AG08396 (cell line): ENCODE data around the gene KHK.
"Not testable (repeated sequence)": the region's sequence is repeated elsewhere in the genome, so short reads cannot be mapped to it uniquely, and the experiment has no call there.

Source experiments
- DNase-seq: peaks from one replicate; pipeline ENCODE4 v3.0.0; 2012; ENCODE audit warnings: low spot score, mixed read lengths

Gene KHK

GRCh38 chr2:27059141-27059820 lies 27.3 kb upstream of the KHK start:
- no peak for DNase-seq

- no peak for DNase-seq
These were observed 26.2 kb upstream of the KHK start for GRCh38 chr2:27060323-27060722.

DNA sequence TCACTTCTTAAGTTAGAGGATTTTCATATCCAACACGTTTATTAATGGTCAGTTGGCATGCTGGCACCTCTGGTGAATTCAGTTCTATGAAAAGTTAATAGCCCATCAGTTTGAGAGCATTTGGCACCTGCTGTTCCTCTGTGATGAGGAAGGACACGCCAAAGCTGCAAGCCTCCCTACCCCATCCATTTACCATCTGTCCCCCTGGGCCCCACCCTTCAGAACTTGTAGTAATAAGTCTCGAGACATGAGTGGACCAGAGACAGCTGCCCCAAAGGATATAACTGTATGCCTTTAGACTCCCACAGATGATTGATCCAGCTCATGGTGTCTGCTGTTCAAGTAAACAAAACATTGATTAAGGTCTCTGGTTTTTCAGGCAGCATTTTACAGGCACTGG lies 21.4 kb upstream of the KHK start:
- DNase-seq = no peak

GRCh38 chr2:27067385-27067784 lies 19.2 kb upstream of the KHK start:
- no peak for DNase-seq

- DNase-seq = no peak
These were observed 17.1 kb upstream of the KHK start for GRCh38 chr2:27069436-27069835.

GRCh38 chr2:27069961-27070618 lies 16.5 kb upstream of the KHK start:
- no peak for DNase-seq

DNA sequence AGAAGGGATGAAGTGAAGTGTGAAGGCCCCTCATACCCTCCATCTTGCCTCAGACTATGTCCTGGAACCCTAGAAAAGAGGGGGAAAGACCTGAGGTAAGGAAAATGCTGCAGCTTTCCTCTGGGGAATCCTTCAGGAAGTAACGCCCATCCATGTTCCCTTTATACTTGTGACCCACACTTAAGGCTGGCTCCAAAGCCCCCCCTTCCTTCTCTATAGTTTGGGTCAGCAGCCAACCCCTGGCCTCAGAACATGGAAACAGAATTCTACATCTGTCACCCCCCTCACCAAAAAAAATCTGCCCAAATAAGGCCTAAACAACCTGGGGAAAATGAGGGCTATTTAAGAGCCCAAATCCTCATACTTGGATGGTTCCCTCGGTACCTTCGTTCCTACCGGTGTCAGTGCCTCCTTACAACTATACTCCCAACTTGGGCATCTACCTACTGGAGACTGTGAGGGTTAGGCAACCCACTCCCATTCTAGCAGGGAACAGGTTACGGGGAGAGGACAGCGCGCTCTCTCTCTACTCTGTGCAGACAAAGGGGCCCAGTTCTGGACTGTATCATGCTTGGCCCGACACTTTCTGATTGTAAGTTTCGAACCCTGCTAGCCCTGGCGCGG lies 15.8 kb upstream of the KHK start:
- no peak for DNase-seq

- DNase-seq = peak; percentile 97
These were observed 15.1 kb upstream of the KHK start, which contains the start of gene OST4 for GRCh38 chr2:27071277-27071989. Gene OST4 (minus strand): TSS chr2:27071654.

- DNase-seq = peak; percentile 48
These were observed 14.4 kb upstream of the KHK start for GRCh38 chr2:27071990-27072830.

DNA sequence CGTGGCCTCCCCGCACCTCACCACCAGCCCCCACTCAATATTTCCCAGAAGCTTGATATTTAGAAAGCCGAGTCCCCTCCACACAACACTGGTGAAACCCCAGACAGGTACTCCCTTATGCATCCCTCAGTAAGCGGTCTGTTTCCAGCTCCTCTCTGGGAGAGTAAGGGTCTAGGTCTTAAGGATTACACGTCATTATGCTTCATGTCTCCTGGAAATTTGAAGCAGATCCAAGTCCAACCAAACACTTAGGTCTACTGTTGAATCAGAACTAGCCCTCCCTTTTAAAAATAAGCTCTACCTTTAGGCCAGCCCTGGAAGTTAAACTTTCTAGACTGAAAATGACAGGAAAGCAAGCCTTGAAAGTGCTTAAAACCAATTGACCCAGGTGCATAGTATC lies 13.7 kb upstream of the KHK start:
- no peak for DNase-seq

GRCh38 chr2:27073782-27074181 lies 12.8 kb upstream of the KHK start:
- DNase-seq = no peak

DNA sequence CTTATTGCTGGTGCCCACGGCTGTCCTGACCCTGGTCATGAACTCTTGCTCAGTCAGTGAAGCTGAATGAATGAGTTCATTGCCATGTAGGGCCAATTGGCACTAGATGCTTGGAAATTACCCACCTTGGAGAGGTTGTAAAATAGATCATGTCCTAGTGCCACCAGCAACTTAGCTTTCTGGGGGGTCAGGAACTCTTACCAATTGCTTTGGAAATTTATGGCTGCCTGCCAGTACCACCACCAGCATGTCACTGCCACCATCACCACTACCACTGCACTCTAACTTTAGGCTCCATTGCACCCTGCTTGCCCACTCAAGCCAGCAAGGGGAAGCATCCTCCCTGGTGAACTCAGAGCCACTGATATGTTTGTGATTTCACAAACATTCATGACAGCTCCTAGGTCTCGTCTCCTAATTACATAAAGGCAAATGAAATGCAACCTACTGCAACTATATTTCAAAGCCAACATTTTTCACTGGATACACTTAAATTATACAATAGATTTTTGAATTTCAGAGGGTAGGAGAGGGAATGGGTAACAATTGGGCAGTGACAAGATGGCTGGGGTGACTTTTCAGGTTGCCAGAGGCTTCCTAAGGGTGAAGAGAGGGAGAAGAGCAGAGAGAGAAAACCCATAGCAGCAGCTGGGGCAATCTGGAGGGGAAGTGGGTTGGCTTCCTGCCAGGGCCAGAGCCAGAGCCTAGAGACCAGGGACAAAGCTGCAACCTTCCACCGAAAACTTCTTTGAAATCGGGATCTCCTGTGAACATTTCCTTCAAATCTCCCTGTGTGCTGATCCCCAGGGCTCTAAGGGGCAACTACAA lies 11.6 kb upstream of the KHK start:
- no peak for DNase-seq

- not testable (repeated sequence) for DNase-seq
These were observed 11.1 kb upstream of the KHK start for GRCh38 chr2:27075566-27075871.

- no peak for DNase-seq
These were observed 10.2 kb upstream of the KHK start for GRCh38 chr2:27076323-27076722.

- DNase-seq = no peak
These were observed 9.3 kb upstream of the KHK start for GRCh38 chr2:27077231-27077630.

DNA sequence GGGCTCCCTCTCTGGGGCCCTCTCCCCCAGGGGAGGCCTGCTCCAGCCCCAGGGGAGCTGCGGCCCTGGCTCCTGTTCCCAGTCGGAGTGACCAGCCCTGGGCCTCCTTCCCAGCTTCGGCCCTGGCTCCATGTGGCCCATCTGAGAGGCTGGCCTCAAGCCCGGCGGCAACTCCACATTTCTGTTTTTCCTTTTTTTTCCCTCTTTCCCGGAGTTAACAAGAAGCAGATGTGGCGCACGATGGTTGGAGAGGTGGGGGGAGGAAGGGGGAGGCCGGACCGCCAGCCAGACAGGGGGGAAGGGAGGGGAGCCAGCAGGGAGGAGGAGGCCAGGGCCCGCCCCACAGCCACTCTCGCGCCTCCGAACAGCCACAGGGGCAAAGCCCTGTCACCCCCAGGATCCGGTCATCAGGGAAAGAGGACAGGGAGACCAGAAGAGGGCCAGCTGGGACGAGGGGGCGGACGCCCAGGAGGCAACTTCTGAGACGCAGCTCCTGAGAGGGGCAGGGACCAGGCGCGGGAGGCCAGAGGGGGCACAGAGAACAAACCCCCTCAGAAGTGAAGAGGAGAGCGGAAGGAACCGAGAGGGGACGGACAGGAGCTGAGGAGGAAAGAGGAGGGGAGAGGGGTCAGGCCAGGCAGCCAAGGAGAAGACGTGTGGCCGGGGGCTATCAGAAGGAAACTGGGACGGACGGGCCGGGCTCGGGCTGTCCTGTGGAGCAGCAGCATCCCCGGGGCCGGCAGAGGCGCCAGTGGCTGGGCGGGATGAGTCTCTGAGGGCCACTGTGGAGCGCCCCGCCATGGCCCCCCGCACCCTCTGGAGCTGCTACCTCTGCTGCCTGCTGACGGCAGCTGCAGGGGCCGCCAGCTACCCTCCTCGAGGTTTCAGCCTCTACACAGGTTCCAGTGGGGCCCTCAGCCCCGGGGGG lies 8.0 kb upstream of the KHK start, which contains the start of gene EMILIN1:
TSS of gene EMILIN1 (plus strand) at position 349 of the 928 bp plus-strand sequence. CDS start at position 800, 451 bp downstream.
- peak; percentile 90 for DNase-seq

DNA sequence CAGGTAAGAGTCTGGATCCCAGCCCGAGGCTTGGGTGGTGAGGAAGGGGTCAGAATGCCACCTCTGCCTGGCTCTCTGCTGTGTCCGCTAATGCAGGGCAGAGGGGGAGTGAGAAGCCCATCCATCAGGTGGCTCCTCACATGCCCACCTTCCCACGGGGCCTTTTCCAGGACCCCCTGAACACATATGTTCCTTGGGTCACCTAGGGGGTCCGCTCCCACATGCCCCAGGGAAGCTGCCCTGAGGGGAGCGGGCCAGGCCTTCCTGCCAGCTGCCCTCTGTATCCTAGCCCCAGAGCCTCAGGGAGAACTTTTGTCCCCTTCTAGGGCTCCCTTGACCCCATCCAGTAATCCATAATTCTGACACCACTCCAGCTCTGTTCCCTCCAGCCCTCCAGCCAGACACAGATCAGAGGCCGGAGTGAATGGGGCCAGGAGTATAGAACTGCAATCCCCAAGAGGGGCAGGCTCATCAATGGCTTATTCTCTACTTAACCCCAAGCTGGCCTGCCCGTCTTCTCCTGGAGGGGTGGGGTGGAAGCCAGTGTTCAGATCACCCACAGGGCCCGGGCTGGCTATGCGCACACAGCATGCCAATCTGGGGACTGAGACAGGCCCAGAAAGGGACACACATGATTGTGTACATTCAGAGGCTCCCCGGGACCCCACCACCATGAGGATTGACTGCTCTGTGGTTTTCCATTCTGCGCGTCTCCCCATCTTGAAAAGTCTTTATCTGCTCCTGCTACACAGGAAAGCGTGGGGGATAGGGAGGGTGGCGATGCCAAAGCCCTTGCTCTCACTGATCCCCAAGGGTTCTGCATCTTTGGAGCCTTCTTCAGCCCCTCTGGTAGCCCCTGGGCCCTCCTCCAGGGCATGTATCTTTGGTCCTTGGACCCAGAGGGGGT lies 7.1 kb upstream of the KHK start:
- peak; percentile 40 for DNase-seq

- peak; percentile 33 for DNase-seq
These were observed 6.5 kb upstream of the KHK start for GRCh38 chr2:27080140-27080469.

DNA sequence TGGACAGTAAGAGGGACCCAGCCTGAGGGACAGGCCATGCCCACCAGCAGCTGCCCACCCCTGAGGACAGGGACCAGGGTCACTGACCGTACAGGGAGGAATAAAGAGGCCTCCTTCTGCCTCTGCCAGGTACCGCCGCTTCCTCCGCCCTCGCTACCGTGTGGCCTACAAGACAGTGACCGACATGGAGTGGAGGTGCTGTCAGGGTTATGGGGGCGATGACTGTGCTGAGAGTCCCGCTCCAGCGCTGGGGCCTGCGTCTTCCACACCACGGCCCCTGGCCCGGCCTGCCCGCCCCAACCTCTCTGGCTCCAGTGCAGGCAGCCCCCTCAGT lies 6.0 kb upstream of the KHK start:
- no peak for DNase-seq
